K562 (cell line): ENCODE results near the gene DHRS3. TPM values are rescaled to one million over a fixed set of nuclear protein-coding genes. Genes with fewer than 3 reads are reported as not detected.
A peak's percentile ranks its signal among the peaks of the same experiment; 100 is the strongest.

Source experiments
- CHD2 ChIP-seq: IDR thresholded peaks from 2 replicates; pipeline ENCODE4 v1.6.1; 2011; ENCODE audit warnings: low read depth, low read length
- ESRRA ChIP-seq: fragments of 450-650 bp; IDR thresholded peaks from 2 replicates; pipeline ENCODE4 v1.6.1; 2014; ENCODE audit warnings: low read depth, mild to moderate bottlenecking, moderate library complexity, borderline replicate concordance
- ESRRB ChIP-seq: fragments of 250-450 bp; sonication (Bioruptor Pico); IDR thresholded peaks from 2 replicates; pipeline ENCODE4 v1.5.0; 2020; ENCODE audit warnings: mild to moderate bottlenecking, moderate library complexity, borderline replicate concordance
- FOXA1 ChIP-seq: fragments of 450-650 bp; IDR thresholded peaks from 2 replicates; pipeline ENCODE4 v1.6.1; 2016; ENCODE audit warnings: mild to moderate bottlenecking, borderline replicate concordance
- PBX2 ChIP-seq, 2 experiments: IDR thresholded peaks in 1 of 2; conservative IDR thresholded peaks in 1 of 2; 2 replicates each; pipeline ENCODE4 v1.6.1; 2016; ENCODE audit warnings: low read depth in 2 of 2, mild to moderate bottlenecking in 1 of 2, missing compliant biosample characterization in 1 of 2, missing genetic modification characterization in 1 of 2, moderate library complexity in 1 of 2
- PURB ChIP-seq: sonication (generic); formaldehyde crosslinking; IDR thresholded peaks from 2 replicates; pipeline ENCODE4 v1.9.0; 2021; ENCODE audit warnings: low read depth, mild to moderate bottlenecking, missing genetic modification reagents
- RREB1 ChIP-seq: fragments of 250-450 bp; sonication (Bioruptor Pico); IDR thresholded peaks from 2 replicates; pipeline ENCODE4 v1.4.0; 2020
- ZNF24 ChIP-seq: fragments of 450-650 bp; IDR thresholded peaks from 2 replicates; pipeline ENCODE4 v1.6.1; 2016
- ZNF77 ChIP-seq: fragments of 250-450 bp; sonication (Bioruptor Pico); IDR thresholded peaks from 2 replicates; pipeline ENCODE4 v1.5.0; 2020
- polyA plus RNA-seq, 8 experiments: library from polyadenylated mRNA; depleted of rRNA in 4 of 8; stranded (reverse) in 5 of 8; unstranded in 3 of 8; fragments of >200 nt; fragmentation: Nextera tagmentation in 2 of 8; fragmentation: Illumina TruSeq in 1 of 8; extraction: Ambion mirVana in 2 of 8; extraction: Trizol in 1 of 8; gene quantifications; 2 replicates each; pipeline versions ENCODE4 v1.2.1 to v1.2.3, GENCODE V29; 2011 to 2014; ENCODE audit warnings: inconsistent platforms in 1 of 8, missing spikeins in 1 of 8
- total RNA-seq, 7 experiments: library from RNA; depleted of rRNA in 6 of 7; stranded (reverse); fragments of >200 nt in 6 of 7; fragmentation: Illumina TruSeq in 2 of 7; extraction: Trizol in 2 of 7; gene quantifications; 2 replicates each; pipeline versions ENCODE4 v1.2.1 to v1.2.3, GENCODE V29; 2011 to 2021; ENCODE audit warnings: low replicate concordance in 1 of 7

The DHRS3 gene
- total and polyA plus RNA-seq, 9 of the 15 experiments (the other 6 are each of a cell fraction or from before 2014, with no cell fraction given) = 21.0 to 116 (median 58.7) TPM

GRCh38 chr1:12552951-12553921 lies 64.8 kb downstream of the DHRS3 start (continued):
- TF ChIP-seq RREB1 (CRISPR knock-in tag) (no peak), PURB (CRISPR knock-in tag) (no peak), ZNF77 (CRISPR knock-in tag) (no peak), FOXA1 (no peak), ZNF24 (no peak), CHD2 (no peak), ESRRA (0 out of 2 replicates have a peak, but pooled peaks have one; percentile 6), PBX2 (CRISPR knock-in tag; IDR thresholded peaks at IDR 0.05; ENCODE audit: low read depth) (no peak), PBX2 (tag; conservative IDR thresholded peaks at IDR 0.05; ENCODE audit: low read depth) (no peak), ESRRB (no peak)
